Ishikawa (cell line): Measurements from ENCODE around the gene AGER.

ENCODE experiments used
- CEBPB ChIP-seq: IDR thresholded peaks from 2 replicates; pipeline ENCODE4 v1.6.1; 2012
- CREB1 ChIP-seq: IDR thresholded peaks from 2 replicates; pipeline ENCODE4 v1.6.1; 2012; ENCODE audit warnings: low read depth
- EP300 ChIP-seq: IDR thresholded peaks from 2 replicates; pipeline ENCODE4 v1.6.1; 2012; ENCODE audit warnings: borderline replicate concordance
- FOXM1 ChIP-seq: IDR thresholded peaks from 2 replicates; pipeline ENCODE4 v1.6.1; 2012; ENCODE audit warnings: low read depth, borderline replicate concordance
- NFIC ChIP-seq: IDR thresholded peaks from 2 replicates; pipeline ENCODE4 v1.6.1; 2012
- RAD21 ChIP-seq: IDR thresholded peaks from 2 replicates; pipeline ENCODE4 v1.6.1; 2012; ENCODE audit warnings: low read depth
- TAF1 ChIP-seq: IDR thresholded peaks from 2 replicates; pipeline ENCODE4 v1.6.1; 2012; ENCODE audit warnings: low read depth, mild to moderate bottlenecking
- TCF12 ChIP-seq: IDR thresholded peaks from 2 replicates; pipeline ENCODE4 v1.6.1; 2012; ENCODE audit warnings: low read depth
- TEAD4 ChIP-seq: IDR thresholded peaks from 2 replicates; pipeline ENCODE4 v1.6.1; 2012
- YY1 ChIP-seq: IDR thresholded peaks from 2 replicates; pipeline ENCODE4 v1.6.1; 2012; ENCODE audit warnings: low read depth
- TF ChIP-seq, protein P1 (sequence below): IDR thresholded peaks from 2 replicates; pipeline ENCODE4 v1.6.1; 2012; ENCODE audit warnings: low read depth, mild to moderate bottlenecking
- TF ChIP-seq, protein P2 (sequence below): IDR thresholded peaks from 2 replicates; pipeline ENCODE4 v1.6.1; 2012

DNA sequence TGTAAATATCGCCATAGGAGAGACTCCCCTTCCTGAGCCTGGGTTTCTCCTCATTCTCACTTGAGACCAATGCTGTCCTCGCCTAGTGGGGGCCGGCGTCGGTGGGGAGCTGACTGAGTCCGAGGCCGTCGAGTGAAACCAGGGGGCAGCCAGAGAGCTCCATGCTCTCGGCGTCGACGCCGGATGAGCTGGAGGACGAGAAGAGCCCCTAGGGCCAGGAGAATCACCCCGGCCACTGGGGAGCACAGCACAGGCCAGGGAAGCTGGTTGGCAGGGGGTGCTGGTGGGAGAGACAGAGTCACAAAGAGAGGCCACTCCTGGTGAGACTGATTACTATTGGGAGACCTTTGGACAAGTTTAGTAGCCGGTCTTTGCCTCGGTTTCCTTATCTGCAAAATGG lies 14.8 kb upstream of the AGER start:
- TF ChIP-seq NFIC (no peak), FOXM1 (no peak), EP300 (no peak), RAD21 (no peak), TEAD4 (no peak), CEBPB (no peak), YY1 (no peak), CREB1 (no peak), TCF12 (no peak), TAF1 (no peak)
- TF ChIP-seq, protein P1, sequence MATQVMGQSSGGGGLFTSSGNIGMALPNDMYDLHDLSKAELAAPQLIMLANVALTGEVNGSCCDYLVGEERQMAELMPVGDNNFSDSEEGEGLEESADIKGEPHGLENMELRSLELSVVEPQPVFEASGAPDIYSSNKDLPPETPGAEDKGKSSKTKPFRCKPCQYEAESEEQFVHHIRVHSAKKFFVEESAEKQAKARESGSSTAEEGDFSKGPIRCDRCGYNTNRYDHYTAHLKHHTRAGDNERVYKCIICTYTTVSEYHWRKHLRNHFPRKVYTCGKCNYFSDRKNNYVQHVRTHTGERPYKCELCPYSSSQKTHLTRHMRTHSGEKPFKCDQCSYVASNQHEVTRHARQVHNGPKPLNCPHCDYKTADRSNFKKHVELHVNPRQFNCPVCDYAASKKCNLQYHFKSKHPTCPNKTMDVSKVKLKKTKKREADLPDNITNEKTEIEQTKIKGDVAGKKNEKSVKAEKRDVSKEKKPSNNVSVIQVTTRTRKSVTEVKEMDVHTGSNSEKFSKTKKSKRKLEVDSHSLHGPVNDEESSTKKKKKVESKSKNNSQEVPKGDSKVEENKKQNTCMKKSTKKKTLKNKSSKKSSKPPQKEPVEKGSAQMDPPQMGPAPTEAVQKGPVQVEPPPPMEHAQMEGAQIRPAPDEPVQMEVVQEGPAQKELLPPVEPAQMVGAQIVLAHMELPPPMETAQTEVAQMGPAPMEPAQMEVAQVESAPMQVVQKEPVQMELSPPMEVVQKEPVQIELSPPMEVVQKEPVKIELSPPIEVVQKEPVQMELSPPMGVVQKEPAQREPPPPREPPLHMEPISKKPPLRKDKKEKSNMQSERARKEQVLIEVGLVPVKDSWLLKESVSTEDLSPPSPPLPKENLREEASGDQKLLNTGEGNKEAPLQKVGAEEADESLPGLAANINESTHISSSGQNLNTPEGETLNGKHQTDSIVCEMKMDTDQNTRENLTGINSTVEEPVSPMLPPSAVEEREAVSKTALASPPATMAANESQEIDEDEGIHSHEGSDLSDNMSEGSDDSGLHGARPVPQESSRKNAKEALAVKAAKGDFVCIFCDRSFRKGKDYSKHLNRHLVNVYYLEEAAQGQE, result no peak
- TF ChIP-seq, protein P2, sequence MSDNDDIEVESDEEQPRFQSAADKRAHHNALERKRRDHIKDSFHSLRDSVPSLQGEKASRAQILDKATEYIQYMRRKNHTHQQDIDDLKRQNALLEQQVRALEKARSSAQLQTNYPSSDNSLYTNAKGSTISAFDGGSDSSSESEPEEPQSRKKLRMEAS, result no peak
